ENCODE data around the gene SHISA5. TPM values are rescaled to one million over a fixed set of nuclear protein-coding genes. Genes with fewer than 3 reads are reported as not detected.
"Not testable (repeated sequence)": the region's sequence is repeated elsewhere in the genome, so short reads cannot be mapped to it uniquely, and the experiment has no call there.

SHISA5 gene
- total RNA-seq, 1 experiment from 2014 or later, result 131 TPM

DNA sequence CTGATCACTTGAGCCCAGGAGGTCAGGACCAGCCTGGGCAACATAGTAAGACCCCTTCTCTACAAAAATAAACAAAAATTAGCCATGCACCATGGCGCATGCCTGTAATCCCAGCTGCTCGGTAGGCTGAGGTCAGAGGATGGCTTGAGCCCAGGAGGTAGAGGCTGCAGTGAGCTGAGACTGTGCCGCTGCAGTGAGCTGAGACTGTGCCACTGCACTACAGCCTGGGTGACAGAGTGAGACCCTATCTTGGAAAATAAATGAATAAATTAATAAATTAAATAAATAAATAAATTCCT lies 10.8 kb downstream of the SHISA5 start:
- in situ Hi-C loops (cut with HindIII; ENCODE audit: low pct_unique_long_range_greater_than_20kb, low sequenced_read_pairs), result no loop called here
- DNase-seq (ENCODE audit: low read depth, low spot score), result no peak

DNA sequence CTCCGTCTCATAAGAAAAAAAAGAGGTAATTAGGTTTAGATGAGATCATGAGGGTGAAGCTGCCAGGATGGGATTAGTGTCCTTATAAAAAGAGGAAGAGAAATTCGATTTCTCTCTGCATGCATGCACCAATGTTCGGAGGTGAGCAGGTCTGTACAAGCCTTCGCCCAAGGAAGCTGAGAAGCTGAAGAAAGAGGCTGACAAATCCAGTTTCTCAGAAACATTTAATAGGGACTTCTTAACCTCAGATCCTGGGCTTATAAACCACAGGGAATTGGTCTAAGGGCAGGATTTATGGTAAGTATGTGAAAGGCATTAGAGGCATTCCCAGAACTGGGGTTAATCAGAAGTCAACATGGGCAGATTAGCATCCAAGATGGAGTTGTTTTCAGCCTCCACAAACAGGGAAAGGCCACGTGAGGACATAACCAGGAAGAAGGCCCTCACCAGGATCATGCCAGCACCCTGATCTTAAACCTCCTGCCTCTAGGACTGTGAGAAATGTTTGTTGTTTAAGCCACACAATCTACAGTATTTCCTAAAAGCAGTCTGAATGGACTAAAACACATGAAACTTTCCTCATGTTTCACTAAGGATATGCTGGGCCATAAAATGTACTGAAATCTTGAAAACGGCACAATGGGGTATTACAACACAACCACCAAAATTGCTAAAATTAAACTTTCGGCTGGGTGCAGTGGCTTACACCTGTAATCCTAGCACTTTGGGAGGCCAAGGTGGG lies 11.3 kb downstream of the SHISA5 start:
- no peak for DNase-seq (ENCODE audit: low read depth, low spot score)

DNA sequence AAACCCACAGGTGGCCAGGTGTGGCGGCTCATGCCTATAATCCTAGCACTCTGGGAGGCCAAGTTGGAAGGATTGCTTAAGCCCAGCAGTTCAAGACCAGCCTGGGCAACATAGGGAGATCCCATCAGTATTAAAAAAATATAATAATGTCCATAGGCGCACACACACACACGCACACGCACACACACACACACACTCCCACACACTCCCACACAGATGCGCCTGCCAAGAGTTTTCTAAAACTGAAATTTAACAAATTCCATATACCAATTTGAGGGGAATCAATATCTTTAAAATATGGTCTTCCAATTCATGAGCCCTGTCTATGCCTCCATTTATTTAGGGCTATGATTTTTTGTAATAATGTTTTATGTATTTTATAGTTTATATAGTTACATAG lies 17.0 kb downstream of the SHISA5 start:
- in situ Hi-C loops (cut with HindIII; ENCODE audit: low pct_unique_long_range_greater_than_20kb, low sequenced_read_pairs), result no loop called here
- no peak for DNase-seq (ENCODE audit: low read depth, low spot score)

More for the DNA sequence above, 11.3 kb downstream of the SHISA5 start:
- in situ Hi-C loops (cut with HindIII; ENCODE audit: low pct_unique_long_range_greater_than_20kb, low sequenced_read_pairs), result no loop called here

DNA sequence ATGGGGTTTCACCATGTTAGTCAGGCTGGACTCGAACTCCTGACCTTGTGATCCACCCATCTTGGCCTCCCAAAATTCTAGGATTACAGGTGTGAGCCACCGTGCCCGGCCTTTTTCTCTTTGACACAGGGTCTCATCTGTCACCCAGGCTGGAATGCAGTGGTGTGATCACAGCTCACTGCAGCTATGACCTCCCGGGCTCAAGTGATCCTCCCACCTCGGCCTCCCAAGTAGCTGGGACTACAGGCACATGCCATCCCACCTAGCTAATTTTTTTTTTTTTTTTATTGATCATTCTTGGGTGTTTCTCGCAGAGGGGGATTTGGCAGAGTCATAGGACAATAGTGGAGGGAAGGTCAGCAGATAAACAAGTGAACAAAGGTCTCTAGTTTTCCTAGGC lies 21.2 kb downstream of the SHISA5 start:
- DNase-seq (ENCODE audit: low read depth, low spot score); in situ Hi-C loops (cut with HindIII; ENCODE audit: low pct_unique_long_range_greater_than_20kb, low sequenced_read_pairs): not testable (repeated sequence)

DNA sequence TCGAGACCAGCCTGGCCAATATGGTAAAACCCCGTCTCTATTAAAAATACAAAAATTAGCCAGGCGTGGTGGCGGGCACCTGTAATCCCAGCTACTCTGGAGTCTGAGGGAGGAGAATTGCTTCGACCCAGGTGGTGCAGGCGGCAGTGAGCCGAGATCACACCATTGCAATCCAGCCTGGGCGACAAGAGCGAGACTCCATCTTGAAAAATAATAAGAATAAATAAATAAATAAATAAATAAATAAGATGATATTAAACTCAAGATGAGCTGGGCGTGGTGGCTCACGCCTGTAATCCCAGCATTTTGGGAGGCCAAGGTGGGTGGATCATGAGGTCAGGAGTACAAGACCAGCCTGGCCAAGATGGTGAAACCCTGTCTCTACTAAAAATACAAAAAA lies 23.1 kb downstream of the SHISA5 start:
- DNase-seq (ENCODE audit: low read depth, low spot score); in situ Hi-C loops (cut with HindIII; ENCODE audit: low pct_unique_long_range_greater_than_20kb, low sequenced_read_pairs): not testable (repeated sequence)

DNA sequence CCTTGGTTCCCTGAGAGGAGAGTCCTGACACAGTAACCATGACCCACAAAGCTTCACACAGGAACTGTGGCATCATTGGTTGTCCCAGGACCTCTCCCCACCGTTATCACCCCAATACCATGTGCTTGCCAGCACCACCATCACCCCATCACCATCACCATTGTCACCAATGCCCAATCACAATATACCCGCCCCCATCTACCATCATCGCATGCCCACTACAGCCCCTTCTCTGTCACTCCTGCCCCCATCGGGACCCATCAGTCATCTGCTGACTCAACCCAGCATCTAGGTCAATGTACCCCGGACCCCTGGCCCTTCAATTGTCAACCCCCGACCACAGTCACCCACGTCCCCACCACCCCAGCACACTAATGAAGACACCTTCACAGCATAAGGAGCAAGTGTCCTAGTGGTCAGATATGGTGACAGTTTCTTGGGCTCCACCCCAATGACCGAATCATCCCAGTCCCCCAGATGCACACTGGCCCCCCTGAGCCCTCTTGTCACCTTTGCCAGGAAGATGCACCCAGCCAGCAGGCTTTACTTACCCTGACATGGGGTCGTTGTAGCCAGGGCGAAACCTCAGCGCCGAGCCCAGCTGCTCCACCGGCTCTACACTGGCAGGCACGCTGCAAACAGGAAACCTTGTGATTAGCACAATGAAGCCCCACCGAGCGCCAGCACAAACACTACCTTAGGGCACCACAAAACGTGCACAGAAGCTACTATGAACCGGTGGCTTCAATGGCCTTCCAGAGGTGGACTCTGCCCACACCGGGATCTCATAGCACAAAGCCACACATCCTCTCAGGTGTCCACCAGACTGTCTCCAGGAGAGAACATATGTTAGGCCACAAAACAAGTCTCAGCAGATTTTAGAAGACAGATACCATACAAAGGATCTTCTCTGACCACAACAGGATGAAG lies 25.1 kb downstream of the SHISA5 start:
- DNase-seq (ENCODE audit: low read depth, low spot score), result no peak
- in situ Hi-C loops (cut with HindIII; ENCODE audit: low pct_unique_long_range_greater_than_20kb, low sequenced_read_pairs), result no loop called here

DNA sequence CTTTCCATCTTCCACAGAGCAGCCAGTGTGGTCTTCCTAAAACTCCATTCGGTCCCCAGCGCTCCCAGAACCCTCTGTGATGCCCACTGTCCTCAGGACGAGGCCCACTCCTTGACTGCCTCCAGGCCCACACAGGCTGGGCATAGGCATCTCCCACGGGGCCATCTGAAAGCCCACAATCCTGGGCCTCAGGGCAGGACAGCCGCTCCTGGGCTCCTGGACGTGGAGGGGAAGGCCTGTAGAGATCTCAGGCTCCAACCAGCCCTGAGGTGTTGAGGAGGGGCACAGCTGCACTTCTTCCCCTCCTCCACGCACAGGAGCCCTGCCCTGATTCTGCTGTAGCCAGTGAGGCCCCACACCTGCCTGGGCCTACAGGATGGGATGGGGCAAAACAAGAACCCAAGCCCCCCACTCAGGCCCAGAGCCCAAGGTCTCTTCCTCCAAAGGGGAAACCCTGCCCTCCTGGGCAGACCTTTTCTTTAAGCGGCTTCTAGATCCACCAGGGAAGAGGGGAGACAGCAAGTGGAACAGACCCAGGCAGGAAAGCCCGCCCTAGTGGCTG lies 25.9 kb downstream of the SHISA5 start:
- DNase-seq (ENCODE audit: low read depth, low spot score), result no peak
- in situ Hi-C loops (cut with HindIII; ENCODE audit: low pct_unique_long_range_greater_than_20kb, low sequenced_read_pairs), result no loop called here

DNA sequence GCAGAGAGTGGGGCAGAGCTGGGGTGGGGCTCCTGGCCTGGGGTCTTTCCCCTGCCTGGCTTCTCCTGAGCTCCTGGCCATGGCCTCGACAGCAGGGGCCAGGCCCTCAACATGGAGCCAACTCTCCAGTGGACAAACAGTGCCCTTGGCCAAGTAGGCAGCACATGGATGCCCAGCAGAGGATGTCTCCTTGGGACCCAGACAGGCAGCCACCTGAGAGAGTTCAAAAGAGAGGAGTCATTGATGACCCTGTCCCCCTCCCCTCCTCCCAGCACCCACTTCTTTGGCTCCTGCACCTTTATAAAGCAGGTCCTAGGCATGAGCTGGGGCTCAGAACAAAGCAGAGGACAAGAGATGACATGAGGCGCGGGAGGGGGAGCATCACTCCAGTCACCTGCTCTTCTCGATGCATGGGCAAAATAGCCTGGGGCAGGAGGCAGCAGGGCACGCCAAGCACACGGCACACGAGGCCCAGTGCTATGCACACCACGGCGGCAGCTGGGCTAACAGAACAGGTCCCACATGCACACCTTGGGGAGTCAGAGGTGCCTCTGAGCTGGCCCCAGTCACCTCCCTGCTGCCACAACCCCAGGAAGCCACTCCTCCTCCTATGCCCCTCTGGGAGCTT lies 27.4 kb downstream of the SHISA5 start:
- in situ Hi-C loops (cut with HindIII; ENCODE audit: low pct_unique_long_range_greater_than_20kb, low sequenced_read_pairs), result no loop called here

DNA sequence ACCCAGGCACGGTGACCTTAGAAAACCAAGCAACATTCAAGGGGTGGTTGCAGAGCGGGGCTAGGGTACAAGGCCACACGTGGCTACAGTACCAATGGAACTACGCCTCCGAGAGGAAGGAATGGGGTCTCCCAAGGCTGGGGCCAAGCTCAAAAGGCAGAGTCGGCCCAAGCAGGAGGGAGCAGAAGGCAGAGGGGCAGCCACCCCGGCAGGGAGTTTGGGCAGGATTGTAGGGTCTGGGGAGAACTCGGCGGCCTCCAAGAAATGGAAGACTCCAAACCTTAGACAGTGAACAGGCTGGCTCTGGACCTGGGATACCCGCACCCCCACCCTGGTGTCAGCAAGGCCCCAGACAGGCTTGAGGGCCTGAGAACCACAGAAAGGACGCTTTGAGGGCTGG lies 28.8 kb downstream of the SHISA5 start:
- no peak for DNase-seq (ENCODE audit: low read depth, low spot score)
- in situ Hi-C loops (cut with HindIII; ENCODE audit: low pct_unique_long_range_greater_than_20kb, low sequenced_read_pairs), result no loop called here

More for the DNA sequence above, 27.4 kb downstream of the SHISA5 start:
- DNase-seq (ENCODE audit: low read depth, low spot score), result no peak

DNA sequence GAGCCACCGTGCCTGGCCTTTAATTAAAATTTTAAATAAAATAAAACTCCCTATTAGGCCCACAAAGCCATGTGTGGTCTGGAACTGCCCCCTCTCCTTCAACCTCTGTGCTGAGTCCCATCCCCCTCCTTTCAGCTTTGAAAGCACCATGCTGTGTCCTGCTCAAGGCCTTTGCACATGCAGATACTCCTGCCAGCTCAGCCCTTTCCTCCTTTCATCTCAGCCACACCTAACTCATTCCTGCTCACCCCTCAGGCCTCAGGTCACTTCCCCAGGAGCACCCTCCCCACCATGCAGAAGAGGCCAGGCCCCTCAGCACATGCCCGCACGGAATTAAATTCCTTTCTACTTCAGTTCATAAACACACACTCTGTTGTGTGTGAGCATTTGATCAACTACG lies 29.4 kb downstream of the SHISA5 start:
- in situ Hi-C loops (cut with HindIII; ENCODE audit: low pct_unique_long_range_greater_than_20kb, low sequenced_read_pairs), result no loop called here
- no peak for DNase-seq (ENCODE audit: low read depth, low spot score)

DNA sequence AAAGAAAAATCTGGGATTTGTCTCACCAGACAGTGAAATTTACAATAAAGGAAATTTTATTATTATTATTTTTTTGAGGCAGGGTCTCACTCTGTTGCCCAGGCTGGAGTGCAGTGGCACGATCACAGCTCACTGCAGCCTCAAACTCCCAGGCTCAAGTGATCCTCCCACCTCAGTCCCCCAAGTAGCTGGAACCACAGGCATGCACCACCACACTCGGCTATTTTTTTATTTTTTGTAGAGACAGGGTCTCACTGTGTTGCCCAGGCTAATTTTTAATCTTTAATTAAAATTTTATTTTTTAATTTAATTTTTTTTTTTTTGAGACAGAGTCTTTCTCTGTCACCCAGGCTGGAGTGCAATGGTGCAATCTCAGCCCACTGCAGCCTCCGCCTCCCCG lies 29.9 kb downstream of the SHISA5 start:
- DNase-seq (ENCODE audit: low read depth, low spot score); in situ Hi-C loops (cut with HindIII; ENCODE audit: low pct_unique_long_range_greater_than_20kb, low sequenced_read_pairs): not testable (repeated sequence)

DNA sequence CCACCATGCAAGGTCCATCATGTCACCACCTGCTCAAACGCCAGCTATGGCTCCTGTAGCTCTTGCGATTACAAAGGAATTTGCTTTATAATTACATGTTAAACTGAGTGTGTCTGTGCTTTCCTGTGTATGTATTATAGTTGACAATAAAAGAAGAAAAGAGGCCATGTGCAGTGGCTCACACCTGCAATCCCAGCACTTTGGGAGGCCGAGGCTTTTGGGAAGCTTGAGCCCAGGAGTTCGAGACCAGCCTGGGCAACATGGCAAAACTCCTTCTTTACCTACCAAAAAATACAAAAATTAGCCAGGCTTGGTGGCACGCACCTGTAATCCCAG lies 30.4 kb downstream of the SHISA5 start:
- no peak for DNase-seq (ENCODE audit: low read depth, low spot score)
- in situ Hi-C loops (cut with HindIII; ENCODE audit: low pct_unique_long_range_greater_than_20kb, low sequenced_read_pairs), result no loop called here

DNA sequence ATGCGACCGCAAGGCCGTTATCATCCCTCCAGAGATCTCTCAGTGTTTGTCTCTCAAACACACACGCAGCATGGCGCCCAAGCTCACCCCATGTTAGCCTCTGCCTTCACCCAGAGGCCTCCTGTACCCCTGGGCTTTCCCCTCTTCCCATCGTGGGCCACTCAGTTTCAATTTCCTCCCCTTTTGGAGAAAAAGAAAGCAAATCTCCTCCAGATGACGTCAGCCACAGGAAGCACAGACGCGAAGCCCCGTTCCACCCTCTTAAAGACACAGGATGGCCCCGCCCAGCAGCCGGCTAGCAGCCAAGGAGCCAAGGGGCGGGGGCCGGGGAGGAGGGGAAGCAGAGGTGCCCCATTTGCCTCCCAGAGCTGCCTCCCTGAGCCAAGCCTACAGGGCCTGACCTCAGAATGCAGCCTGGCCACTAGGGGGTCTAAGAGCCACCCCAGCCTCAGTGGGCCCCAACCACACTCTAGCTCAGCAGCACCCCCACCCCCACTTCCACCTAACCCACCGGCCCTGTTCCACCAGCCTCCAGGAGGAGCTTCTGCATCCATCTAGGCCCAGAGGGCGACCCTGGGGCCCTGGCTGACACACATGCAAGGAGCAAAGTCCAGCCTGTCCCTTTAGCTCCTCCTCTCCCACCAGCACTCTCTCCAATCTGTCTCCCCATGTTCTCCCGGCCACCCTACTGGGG lies 30.9 kb downstream of the SHISA5 start:
- in situ Hi-C loops (cut with HindIII; ENCODE audit: low pct_unique_long_range_greater_than_20kb, low sequenced_read_pairs), result no loop called here

DNA sequence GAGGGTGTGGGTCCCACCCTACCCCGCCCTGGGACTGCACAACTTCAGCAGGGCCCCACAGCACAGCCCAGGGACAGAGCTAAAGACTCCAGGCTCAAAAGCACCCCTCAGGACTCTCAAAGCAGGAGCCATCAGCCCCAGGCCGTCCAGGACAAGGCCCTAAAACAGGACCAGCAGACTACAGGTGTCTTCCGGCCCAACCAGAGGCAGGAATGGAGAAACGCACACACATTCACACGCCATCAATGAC lies 31.4 kb downstream of the SHISA5 start:
- no peak for DNase-seq (ENCODE audit: low read depth, low spot score)
- in situ Hi-C loops (cut with HindIII; ENCODE audit: low pct_unique_long_range_greater_than_20kb, low sequenced_read_pairs), result no loop called here

More for the DNA sequence above, 30.9 kb downstream of the SHISA5 start:
- DNase-seq (ENCODE audit: low read depth, low spot score), result peak; percentile 91

DNA sequence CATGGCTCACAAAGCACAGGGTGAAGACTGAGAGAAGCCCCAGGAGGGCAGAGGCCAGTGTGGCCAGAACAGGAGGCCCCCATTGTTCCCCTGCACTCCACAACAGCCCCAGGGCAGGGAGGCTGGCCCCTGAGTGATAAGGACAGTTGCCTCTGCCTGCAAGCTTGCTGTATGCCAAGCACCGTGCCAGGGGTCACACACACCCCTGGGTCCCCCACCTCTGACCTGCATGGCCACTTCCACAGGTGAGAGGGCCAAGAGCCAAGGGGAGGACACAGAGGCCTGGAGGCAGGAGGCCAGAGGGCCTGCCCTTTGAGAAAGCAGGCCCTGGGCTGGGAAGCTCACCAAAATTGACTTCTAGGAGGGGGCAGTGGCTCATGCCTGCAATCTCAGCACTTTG lies 33.7 kb downstream of the SHISA5 start:
- in situ Hi-C loops (cut with HindIII; ENCODE audit: low pct_unique_long_range_greater_than_20kb, low sequenced_read_pairs), result no loop called here
- no peak for DNase-seq (ENCODE audit: low read depth, low spot score)

DNA sequence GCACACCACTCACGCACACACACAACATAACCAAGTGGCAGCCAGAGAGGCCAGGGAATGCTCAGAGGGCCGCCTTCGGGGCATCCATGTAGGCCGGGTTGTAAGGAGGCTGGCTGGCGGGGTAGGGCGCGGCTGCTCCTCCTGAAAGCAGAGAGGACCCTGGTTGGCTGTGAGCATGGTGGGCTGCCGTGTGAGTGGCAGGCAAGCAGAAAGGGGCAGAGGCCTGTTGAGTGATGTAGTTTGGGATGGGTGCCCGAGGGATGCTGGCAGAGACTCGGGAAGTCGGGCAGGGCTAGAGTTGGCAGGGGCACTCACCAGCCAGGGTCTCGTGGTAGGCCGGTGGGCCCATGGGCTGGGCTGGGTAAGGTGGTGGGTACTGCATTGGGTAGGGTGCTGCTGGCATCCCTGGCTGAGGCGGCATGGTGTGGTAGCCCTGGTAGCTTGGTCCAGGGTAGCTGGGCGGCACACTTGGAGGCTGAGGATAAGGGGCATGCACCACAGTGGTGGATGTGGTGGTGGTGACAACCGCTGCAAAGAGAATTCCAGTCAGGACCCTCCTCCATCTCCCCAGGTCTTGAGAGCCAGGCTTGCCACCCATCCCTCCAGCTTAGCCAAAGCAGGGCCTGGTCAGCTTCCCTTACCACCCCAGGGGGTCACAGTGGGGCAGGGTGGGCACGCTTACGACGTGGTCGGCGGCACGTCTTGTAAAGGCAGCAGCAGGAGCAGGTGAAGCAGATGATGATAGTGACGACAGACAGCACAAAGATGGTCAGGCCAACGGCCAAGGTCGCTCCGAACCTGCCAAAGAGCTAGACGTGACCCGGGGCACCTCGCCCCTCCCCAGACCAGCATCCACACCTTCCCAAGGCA lies 34.7 kb downstream of the SHISA5 start:
- in situ Hi-C loops (cut with HindIII; ENCODE audit: low pct_unique_long_range_greater_than_20kb, low sequenced_read_pairs), result no loop called here
- no peak for DNase-seq (ENCODE audit: low read depth, low spot score)

DNA sequence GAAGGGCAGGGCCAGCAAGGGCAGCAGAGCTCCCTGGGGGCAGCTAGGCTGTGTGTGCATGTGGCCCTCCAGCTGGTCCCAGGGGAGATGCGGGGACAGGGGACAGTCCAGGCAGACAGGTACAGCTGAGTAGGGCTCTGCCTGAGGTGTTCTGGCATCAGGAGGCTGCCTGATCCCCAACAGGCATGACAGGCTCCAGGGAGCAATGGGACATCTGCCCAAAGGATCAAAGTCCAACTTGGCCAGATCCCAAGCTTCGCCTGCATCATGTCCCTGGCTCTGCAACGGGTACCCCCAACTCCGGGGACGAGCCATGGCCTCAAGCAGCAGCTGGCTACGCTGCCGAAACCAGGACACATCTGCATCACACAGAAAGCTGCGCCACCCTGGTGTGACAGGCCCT lies 35.6 kb downstream of the SHISA5 start:
- DNase-seq (ENCODE audit: low read depth, low spot score), result no peak
- in situ Hi-C loops (cut with HindIII; ENCODE audit: low pct_unique_long_range_greater_than_20kb, low sequenced_read_pairs), result no loop called here

Data from SK-MEL-5 (cell line).